MM.1S (cell line): ENCODE measurements around the gene DENND4A.

Source experiments
- DNase-seq: peaks from one replicate; pipeline ENCODE4 v3.0.0-alpha.2; 2015
- H2AFZ ChIP-seq: fragments of 300-600 bp; sonication (generic); 2 replicates; pipeline ENCODE4 v1.6.0; 2016; ENCODE audit warnings: antibody characterized with exemption, low read length
- H3F3A ChIP-seq: fragments of 300-600 bp; sonication (generic); 2 replicates; pipeline ENCODE4 v1.6.1; 2016; ENCODE audit warnings: mild to moderate bottlenecking, antibody characterized with exemption, low read length, moderate library complexity, mixed read lengths; ENCODE audit not compliant: insufficient read depth
- H3K27ac ChIP-seq: fragments of 300-600 bp; sonication (generic); 2 replicates; pipeline ENCODE4 v1.5.1; 2016; ENCODE audit warnings: mild to moderate bottlenecking, low read length
- H3K27me3 ChIP-seq: fragments of 300-600 bp; sonication (generic); replicated peaks from 2 replicates; pipeline ENCODE4 v1.6.0; 2016; ENCODE audit warnings: low read length; ENCODE audit not compliant: insufficient read depth
- H3K36me3 ChIP-seq: fragments of 300-600 bp; sonication (generic); replicated peaks from 2 replicates; pipeline ENCODE4 v1.6.1; 2016; ENCODE audit warnings: mild to moderate bottlenecking, low read length, mixed read lengths; ENCODE audit not compliant: insufficient read depth
- H3K4me1 ChIP-seq: fragments of 300-600 bp; sonication (generic); 2 replicates; pipeline ENCODE4 v1.6.1; 2016; ENCODE audit warnings: low read length, mixed read lengths
- H3K4me2 ChIP-seq: fragments of 300-600 bp; sonication (generic); 2 replicates; pipeline ENCODE4 v1.6.0; 2016; ENCODE audit warnings: low read depth, low read length
- H3K4me3 ChIP-seq: fragments of 300-600 bp; sonication (generic); 2 replicates; pipeline ENCODE4 v1.5.1; 2016; ENCODE audit warnings: low read length, mixed read lengths
- H3K79me2 ChIP-seq: fragments of 300-600 bp; sonication (generic); 2 replicates; pipeline ENCODE4 v1.6.1; 2016; ENCODE audit warnings: mixed run types, low read length, mixed read lengths
- H3K9ac ChIP-seq: fragments of 300-600 bp; sonication (generic); 2 replicates; pipeline ENCODE4 v1.6.1; 2016; ENCODE audit warnings: low read length, mixed read lengths
- H3K9me2 ChIP-seq: fragments of 300-600 bp; sonication (generic); replicated peaks from 2 replicates; pipeline ENCODE4 v1.6.1; 2016; ENCODE audit warnings: mild to moderate bottlenecking, low read length, mixed read lengths; ENCODE audit not compliant: insufficient read depth
- H3K9me3 ChIP-seq: fragments of 300-600 bp; sonication (generic); replicated peaks from 2 replicates; pipeline ENCODE4 v1.6.1; 2016; ENCODE audit warnings: mild to moderate bottlenecking, low read length, mixed read lengths; ENCODE audit not compliant: insufficient read depth
- H4K20me1 ChIP-seq: fragments of 300-600 bp; sonication (generic); 2 replicates; pipeline ENCODE4 v1.6.1; 2016; ENCODE audit warnings: mild to moderate bottlenecking, low read length, moderate library complexity, mixed read lengths; ENCODE audit not compliant: insufficient read depth
- CTCF ChIP-seq: fragments of 300-600 bp; sonication (generic); IDR thresholded peaks from 2 replicates; pipeline ENCODE4 v1.5.1; 2016; ENCODE audit warnings: antibody characterized with exemption, low read length, mixed read lengths
- EZH2 ChIP-seq: fragments of 300-600 bp; sonication (generic); optimal IDR thresholded peaks from 2 replicates; pipeline ENCODE3; 2017; ENCODE audit warnings: low read depth, mild to moderate bottlenecking, antibody characterized with exemption, low read length, mixed read lengths
- EZH2phosphoT487 ChIP-seq: fragments of 300-600 bp; sonication (generic); IDR thresholded peaks from 2 replicates; pipeline ENCODE4 v1.6.1; 2018; ENCODE audit warnings: antibody characterized with exemption, low read length

DENND4A gene

GRCh38 chr15:65793818-65794104 lies 1.7 kb upstream of the DENND4A start:
- Histone ChIP-seq H3K4me2 (peak overlapping the region; percentile 68; the same call in 1 of the 2 replicates), H3K36me3 (no peaks in the 10 kb centered on the region), H3F3A (peaks cover 17% of the 10 kb centered on the region), H2AFZ (no peak overlapping the region), H3K27me3 (no peaks in the 10 kb centered on the region), H4K20me1 (no peaks in the 10 kb centered on the region), H3K9me3 (no peaks in the 10 kb centered on the region), H3K79me2 (peaks cover 39% of the 10 kb centered on the region), H3K9me2 (no peaks in the 10 kb centered on the region), H3K4me3 (no peak overlapping the region), H3K27ac (peak overlapping the region; percentile 98; the same call in 1 of the 2 replicates), H3K4me1 (peaks cover 20% of the 10 kb centered on the region), H3K9ac (no peak overlapping the region)
- no peak for DNase-seq
- no peak for TF ChIP-seq EZH2phosphoT487
- TF ChIP-seq CTCF = no peak
- no peak for TF ChIP-seq EZH2

GRCh38 chr15:65792988-65793817 lies 1.1 kb upstream of the DENND4A start:
- H3K27ac ChIP-seq = peak overlapping the region; percentile 98
- peak overlapping the region; percentile 76 for H3K4me3 ChIP-seq
- peaks cover 20% of the 10 kb centered on the region for H3K4me1 ChIP-seq
- no peaks in the 10 kb centered on the region for H4K20me1 ChIP-seq
- no peaks in the 10 kb centered on the region for H3K36me3 ChIP-seq
- peaks cover 17% of the 10 kb centered on the region for H3F3A ChIP-seq
- H3K4me2 ChIP-seq = peak overlapping the region; percentile 68
- H2AFZ ChIP-seq = peak overlapping the region; percentile 75
- TF ChIP-seq CTCF (no peak), EZH2 (no peak), EZH2phosphoT487 (no peak)
- peak overlapping the region; percentile 94 for H3K9ac ChIP-seq
- no peaks in the 10 kb centered on the region for H3K9me2 ChIP-seq
- DNase-seq = no peak
- H3K27me3 ChIP-seq = no peaks in the 10 kb centered on the region
- H3K79me2 ChIP-seq = peaks cover 44% of the 10 kb centered on the region
- H3K9me3 ChIP-seq = no peaks in the 10 kb centered on the region

- Histone ChIP-seq H3K4me3 (peak overlapping the region; percentile 70), H3F3A (peaks cover 17% of the 10 kb centered on the region), H3K9me2 (no peaks in the 10 kb centered on the region), H3K4me2 (peak overlapping the region; percentile 77), H3K27me3 (no peaks in the 10 kb centered on the region), H3K9me3 (no peaks in the 10 kb centered on the region), H2AFZ (peak overlapping the region; percentile 40), H3K79me2 (peaks cover 59% of the 10 kb centered on the region), H3K4me1 (peaks cover 15% of the 10 kb centered on the region), H4K20me1 (no peaks in the 10 kb centered on the region), H3K9ac (peak overlapping the region; percentile 90), H3K36me3 (no peaks in the 10 kb centered on the region), H3K27ac (peak overlapping the region; percentile 74; the same call in 1 of the 2 replicates)
- DNase-seq = no peak
- TF ChIP-seq CTCF (no peak), EZH2phosphoT487 (no peak), EZH2 (no peak)
Measured at GRCh38 chr15:65791335-65792137, 557 bp downstream of the DENND4A start.
